Measurements from ENCODE around the gene PIGS. TPM values are rescaled to one million over a fixed set of nuclear protein-coding genes. Genes with fewer than 3 reads are reported as not detected.

Gene PIGS
- polyA plus RNA-seq, 3 donors, result 59.4 to 87.5 (median 84.9) TPM

DNA sequence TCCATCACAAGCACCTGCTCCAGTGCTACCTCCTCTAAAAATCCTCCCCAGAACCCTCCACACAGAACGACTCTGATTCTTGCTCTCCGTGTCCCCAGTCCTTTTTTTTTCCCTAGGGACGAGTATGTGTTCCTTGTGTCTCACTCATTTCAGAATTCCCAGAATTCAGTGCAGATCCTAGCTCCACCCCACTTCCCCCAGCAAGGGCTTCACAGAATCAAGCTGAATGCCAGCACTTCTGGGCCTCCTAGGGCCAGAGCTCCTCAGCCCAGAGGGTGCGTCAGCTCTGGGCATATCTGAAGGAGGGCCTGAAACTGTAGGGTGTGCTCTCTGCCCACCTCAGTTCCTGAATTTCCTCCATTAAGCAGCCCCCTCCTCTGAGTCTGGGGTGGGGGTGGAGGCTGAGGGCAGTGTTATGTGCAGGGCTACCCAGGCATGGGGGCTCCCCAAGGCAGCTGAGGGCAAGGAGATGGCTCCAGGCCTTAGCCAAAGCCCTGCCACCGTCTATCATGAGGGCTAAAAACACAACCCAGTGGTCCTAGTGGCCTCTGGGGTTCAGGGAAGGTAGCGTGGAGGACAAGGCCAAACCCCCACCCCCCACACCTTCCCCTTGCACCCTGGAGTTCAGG lies 25.4 kb downstream of the PIGS start:
- H3K4me2 ChIP-seq (replicated peaks; ENCODE audit: extremely low read depth, low read length, poor library complexity, severe bottlenecking), result no peak overlapping the region
- no peak overlapping the region for H3K27ac ChIP-seq (ENCODE audit: low read depth in 1 of 2, low read length in 2 of 2)
- H3K9me3 Mint-ChIP-seq, result no peaks in the 10 kb centered on the region
- no peak overlapping the region for H3K4me3 ChIP-seq (replicated peaks in 1 of 3; ENCODE audit: low read depth in 2 of 3, low read length in 3 of 3)
- H3K36me3 ChIP-seq (replicated peaks in 1 of 2; ENCODE audit: control insufficient read depth in 1 of 2, insufficient read depth in 2 of 2, low read length in 2 of 2), result peaks cover 8 to 16% of the 10 kb centered on the region in 2 donors
- peaks cover 25% of the 10 kb centered on the region for H4K20me1 ChIP-seq (ENCODE audit: insufficient read depth, low read length)
- no peak overlapping the region for H3K9ac ChIP-seq (ENCODE audit: insufficient read depth, low read length, poor library complexity, severe bottlenecking)
- H3K4me1 Mint-ChIP-seq, result peaks cover 39% of the 10 kb centered on the region
- no peaks in the 10 kb centered on the region for H3K9me3 ChIP-seq (replicated peaks in 1 of 2; ENCODE audit: control insufficient read depth in 1 of 2, insufficient read depth in 1 of 2, low read length in 2 of 2)
- H3K27ac Mint-ChIP-seq, result no peak overlapping the region
- H3K27me3 Mint-ChIP-seq (ENCODE audit: low read depth in 3 of 3), result peaks cover 0 to 8% (median 2%) of the 10 kb centered on the region in 3 donors
- H2AFZ ChIP-seq (ENCODE audit: insufficient read depth, low read depth, low read length, poor library complexity, severe bottlenecking), result no peak overlapping the region
- TF ChIP-seq, protein P1, sequence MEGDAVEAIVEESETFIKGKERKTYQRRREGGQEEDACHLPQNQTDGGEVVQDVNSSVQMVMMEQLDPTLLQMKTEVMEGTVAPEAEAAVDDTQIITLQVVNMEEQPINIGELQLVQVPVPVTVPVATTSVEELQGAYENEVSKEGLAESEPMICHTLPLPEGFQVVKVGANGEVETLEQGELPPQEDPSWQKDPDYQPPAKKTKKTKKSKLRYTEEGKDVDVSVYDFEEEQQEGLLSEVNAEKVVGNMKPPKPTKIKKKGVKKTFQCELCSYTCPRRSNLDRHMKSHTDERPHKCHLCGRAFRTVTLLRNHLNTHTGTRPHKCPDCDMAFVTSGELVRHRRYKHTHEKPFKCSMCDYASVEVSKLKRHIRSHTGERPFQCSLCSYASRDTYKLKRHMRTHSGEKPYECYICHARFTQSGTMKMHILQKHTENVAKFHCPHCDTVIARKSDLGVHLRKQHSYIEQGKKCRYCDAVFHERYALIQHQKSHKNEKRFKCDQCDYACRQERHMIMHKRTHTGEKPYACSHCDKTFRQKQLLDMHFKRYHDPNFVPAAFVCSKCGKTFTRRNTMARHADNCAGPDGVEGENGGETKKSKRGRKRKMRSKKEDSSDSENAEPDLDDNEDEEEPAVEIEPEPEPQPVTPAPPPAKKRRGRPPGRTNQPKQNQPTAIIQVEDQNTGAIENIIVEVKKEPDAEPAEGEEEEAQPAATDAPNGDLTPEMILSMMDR (IDR thresholded peaks at IDR 0.05), result no peak
- H3K27me3 ChIP-seq (ENCODE audit: control insufficient read depth in 2 of 2, insufficient read depth in 2 of 2, low read length in 2 of 2), result no peaks in the 10 kb centered on the region
- H3K79me2 ChIP-seq (ENCODE audit: insufficient read depth, low read length), result peaks cover 18% of the 10 kb centered on the region
- 92% methylated on average over 5 of the region's 6 CpGs for WGBS (ENCODE audit: insufficient coverage)
- DNase-seq, result no peak
- H3K4me1 ChIP-seq (ENCODE audit: control insufficient read depth in 1 of 2, insufficient read depth in 2 of 2, low read length in 2 of 2), result peaks cover 42 to 43% of the 10 kb centered on the region in 2 donors
- intact Hi-C loops (cut with micrococcal nuclease), result loop anchor here in 1 of 2 donors (2.0 kb wide), 1 partner anchor 51 kb away; no protein-coding TSS in a partner anchor
- H3K36me3 Mint-ChIP-seq, result peaks cover 15 to 26% of the 10 kb centered on the region in 2 donors
- H3K4me3 Mint-ChIP-seq, result no peak overlapping the region

DNA sequence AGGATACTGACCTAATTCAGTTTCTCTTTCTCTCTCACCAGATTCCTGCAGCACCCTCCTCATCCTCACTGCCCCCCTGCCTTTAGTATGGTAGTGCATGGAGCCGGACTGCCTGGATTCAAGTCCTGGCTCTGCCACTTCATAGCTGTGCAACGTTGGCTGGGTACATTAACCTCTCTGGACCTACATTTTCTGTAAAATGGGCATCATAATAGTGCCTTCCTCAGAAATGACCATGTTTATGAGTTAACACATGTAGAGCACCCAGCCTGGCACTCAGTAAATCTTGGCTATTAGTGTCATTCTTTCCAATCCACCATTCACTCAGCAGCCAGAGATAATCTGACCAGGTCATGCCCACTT lies 26.2 kb downstream of the PIGS start:
- Mint-ChIP-seq H3K27me3 (ENCODE audit: low read depth in 3 of 3) (peaks cover 0 to 8% (median 2%) of the 10 kb centered on the region in 3 donors), H3K36me3 (peaks cover 15 to 23% of the 10 kb centered on the region in 2 donors), H3K4me1 (peaks cover 31% of the 10 kb centered on the region), H3K4me3 (no peak overlapping the region), H3K9me3 (no peaks in the 10 kb centered on the region), H3K27ac (peak overlapping the region in 1 of 7 donors; percentile 9)
- WGBS (ENCODE audit: insufficient coverage), result 94% methylated on average over 2 of the region's 2 CpGs
- intact Hi-C loops (cut with micrococcal nuclease), result loop anchor here in 1 of 2 donors (2.0 kb wide), 1 partner anchor 50 kb away; no protein-coding TSS in a partner anchor
- Histone ChIP-seq H4K20me1 (ENCODE audit: insufficient read depth, low read length) (peaks cover 17% of the 10 kb centered on the region), H3K36me3 (replicated peaks in 1 of 2; ENCODE audit: control insufficient read depth in 1 of 2, insufficient read depth in 2 of 2, low read length in 2 of 2) (peaks cover 8 to 16% of the 10 kb centered on the region in 2 donors), H3K4me2 (replicated peaks; ENCODE audit: extremely low read depth, low read length, poor library complexity, severe bottlenecking) (no peak overlapping the region), H3K9me3 (replicated peaks in 1 of 2; ENCODE audit: control insufficient read depth in 1 of 2, insufficient read depth in 1 of 2, low read length in 2 of 2) (no peaks in the 10 kb centered on the region), H3K9ac (ENCODE audit: insufficient read depth, low read length, poor library complexity, severe bottlenecking) (no peak overlapping the region), H3K27ac (ENCODE audit: low read depth in 1 of 2, low read length in 2 of 2) (no peak overlapping the region), H3K79me2 (ENCODE audit: insufficient read depth, low read length) (peaks cover 10% of the 10 kb centered on the region), H3K4me3 (replicated peaks in 1 of 3; ENCODE audit: low read depth in 2 of 3, low read length in 3 of 3) (no peak overlapping the region), H3K27me3 (ENCODE audit: control insufficient read depth in 2 of 2, insufficient read depth in 2 of 2, low read length in 2 of 2) (no peaks in the 10 kb centered on the region), H3K4me1 (ENCODE audit: control insufficient read depth in 1 of 2, insufficient read depth in 2 of 2, low read length in 2 of 2) (peaks cover 34 to 35% of the 10 kb centered on the region in 2 donors), H2AFZ (ENCODE audit: insufficient read depth, low read depth, low read length, poor library complexity, severe bottlenecking) (no peak overlapping the region)
- TF ChIP-seq, protein P1 (IDR thresholded peaks at IDR 0.05), result no peak
- no peak for DNase-seq

Data from CD14-positive monocyte (primary cell).